Activated T-helper 2 cell treated with anti-CD3 and anti-CD28 coated beads, Interferon-gamma antibody, Interleukin-2, Interleukin-4, amounts not matched to agents 10 μg/mL and 5 μg/mL and 100 μg/mL, durations not matched to agents 14 hours and 24 hours and 36 hours (primary cell): Measurements from ENCODE around the gene BCAS3. TPM values are rescaled to one million over a fixed set of nuclear protein-coding genes. Genes with fewer than 3 reads are reported as not detected.

Source experiments
- DNase-seq: peaks from one replicate; pipeline ENCODE4 v3.0.0; 2021; ENCODE audit warnings: low spot score
- H3K27ac Mint-ChIP-seq: one replicate; pipeline ENCODE4 v1.8.0; 2021; ENCODE audit warnings: mixed read lengths
- H3K27me3 Mint-ChIP-seq: one replicate; pipeline ENCODE4 v1.8.0; 2021; ENCODE audit warnings: low read depth, mixed read lengths
- H3K36me3 Mint-ChIP-seq: one replicate; pipeline ENCODE4 v1.8.0; 2021; ENCODE audit warnings: low read depth, mixed read lengths
- H3K4me1 Mint-ChIP-seq: one replicate; pipeline ENCODE4 v1.8.0; 2021; ENCODE audit warnings: low read depth, mixed read lengths
- H3K4me3 Mint-ChIP-seq: one replicate; pipeline ENCODE4 v1.8.0; 2021; ENCODE audit warnings: low read depth, mild to moderate bottlenecking, moderate library complexity, mixed read lengths
- H3K9me3 Mint-ChIP-seq: one replicate; pipeline ENCODE4 v1.8.0; 2021; ENCODE audit warnings: mixed read lengths
- intact Hi-C: fragments of 100-400 bp; cut with micrococcal nuclease; formaldehyde crosslinking; loops from one replicate; pipeline ENCODE4 v1.15.1; 2023
- total RNA-seq: library from RNA; stranded (reverse); gene quantifications from 2 replicates; pipeline ENCODE4 v1.2.3, GENCODE V29; 2022

The BCAS3 gene
- total RNA-seq, 1 donor from 2014 or later, result 10.7 TPM

GRCh38 chr17:61160789-61161445, 483.3 kb downstream of the BCAS3 start:
- peaks cover 25% of the 10 kb centered on the region for H3K4me1 Mint-ChIP-seq
- no peak for DNase-seq
- peaks cover 4% of the 10 kb centered on the region for H3K27me3 Mint-ChIP-seq
- H3K4me3 Mint-ChIP-seq, result no peak overlapping the region
- intact Hi-C loops, result no loop called here
- peaks cover 3% of the 10 kb centered on the region for H3K36me3 Mint-ChIP-seq
- no peak overlapping the region for H3K27ac Mint-ChIP-seq
- H3K9me3 Mint-ChIP-seq, result peaks cover 9% of the 10 kb centered on the region

- peaks cover 4% of the 10 kb centered on the region for H3K27me3 Mint-ChIP-seq
- H3K4me3 Mint-ChIP-seq, result no peak overlapping the region
- peaks cover 25% of the 10 kb centered on the region for H3K4me1 Mint-ChIP-seq
- peaks cover 9% of the 10 kb centered on the region for H3K9me3 Mint-ChIP-seq
- intact Hi-C loops, result no loop called here
- no peak for DNase-seq
- H3K36me3 Mint-ChIP-seq, result peaks cover 3% of the 10 kb centered on the region
- no peak overlapping the region for H3K27ac Mint-ChIP-seq
These were observed 484.0 kb downstream of the BCAS3 start for GRCh38 chr17:61161615-61162134.

GRCh38 chr17:61164517-61164916, 486.9 kb downstream of the BCAS3 start:
- Mint-ChIP-seq H3K27ac (no peak overlapping the region), H3K4me3 (no peak overlapping the region), H3K4me1 (peaks cover 26% of the 10 kb centered on the region), H3K27me3 (peaks cover 2% of the 10 kb centered on the region), H3K9me3 (peaks cover 9% of the 10 kb centered on the region), H3K36me3 (peaks cover 3% of the 10 kb centered on the region)
- intact Hi-C loops, result no loop called here
- DNase-seq, result no peak

- Mint-ChIP-seq H3K36me3 (peaks cover 3% of the 10 kb centered on the region), H3K9me3 (peaks cover 9% of the 10 kb centered on the region), H3K4me3 (no peak overlapping the region), H3K27ac (no peak overlapping the region), H3K27me3 (peaks cover 2% of the 10 kb centered on the region), H3K4me1 (peaks cover 13% of the 10 kb centered on the region)
- intact Hi-C loops, result no loop called here
- DNase-seq, result no peak
These were observed 489.4 kb downstream of the BCAS3 start for GRCh38 chr17:61167075-61167474.

- H3K27ac Mint-ChIP-seq, result no peak overlapping the region
- H3K9me3 Mint-ChIP-seq, result peaks cover 9% of the 10 kb centered on the region
- intact Hi-C loops, result no loop called here
- no peak overlapping the region for H3K4me3 Mint-ChIP-seq
- peaks cover 13% of the 10 kb centered on the region for H3K4me1 Mint-ChIP-seq
- DNase-seq, result no peak
- H3K27me3 Mint-ChIP-seq, result peaks cover 2% of the 10 kb centered on the region
- peaks cover 3% of the 10 kb centered on the region for H3K36me3 Mint-ChIP-seq
These were observed 490.9 kb downstream of the BCAS3 start for GRCh38 chr17:61168506-61168905.

GRCh38 chr17:61174310-61174709, 496.7 kb downstream of the BCAS3 start:
- Mint-ChIP-seq H3K27ac (no peak overlapping the region), H3K4me1 (peaks cover 7% of the 10 kb centered on the region), H3K36me3 (peaks cover 5% of the 10 kb centered on the region), H3K9me3 (peaks cover 4% of the 10 kb centered on the region), H3K27me3 (peaks cover 2% of the 10 kb centered on the region), H3K4me3 (no peak overlapping the region)
- intact Hi-C loops, result no loop called here
- DNase-seq, result no peak

- intact Hi-C loops, result no loop called here
- Mint-ChIP-seq H3K27me3 (peaks cover 2% of the 10 kb centered on the region), H3K9me3 (peaks cover 4% of the 10 kb centered on the region), H3K36me3 (peaks cover 5% of the 10 kb centered on the region), H3K4me1 (peaks cover 7% of the 10 kb centered on the region), H3K27ac (no peak overlapping the region), H3K4me3 (no peak overlapping the region)
- no peak for DNase-seq
These were observed 497.9 kb downstream of the BCAS3 start for GRCh38 chr17:61175298-61176142.

- H3K9me3 Mint-ChIP-seq, result peaks cover 4% of the 10 kb centered on the region
- intact Hi-C loops, result no loop called here
- no peak for DNase-seq
- H3K27ac Mint-ChIP-seq, result no peak overlapping the region
- H3K4me3 Mint-ChIP-seq, result no peak overlapping the region
- H3K27me3 Mint-ChIP-seq, result peaks cover 2% of the 10 kb centered on the region
- H3K36me3 Mint-ChIP-seq, result peaks cover 5% of the 10 kb centered on the region
- peaks cover 7% of the 10 kb centered on the region for H3K4me1 Mint-ChIP-seq
These were observed 499.7 kb downstream of the BCAS3 start for GRCh38 chr17:61177351-61177750.

- H3K4me1 Mint-ChIP-seq, result peaks cover 7% of the 10 kb centered on the region
These were observed 500.6 kb downstream of the BCAS3 start for GRCh38 chr17:61178284-61178683.

GRCh38 chr17:61179380-61179806, 501.7 kb downstream of the BCAS3 start:
- H3K27ac Mint-ChIP-seq, result no peak overlapping the region

More at GRCh38 chr17:61178284-61178683, 500.6 kb downstream of the BCAS3 start:
- peaks cover 5% of the 10 kb centered on the region for H3K36me3 Mint-ChIP-seq
- H3K27me3 Mint-ChIP-seq, result peaks cover 2% of the 10 kb centered on the region
- no peak for DNase-seq
- peaks cover 4% of the 10 kb centered on the region for H3K9me3 Mint-ChIP-seq
- no peak overlapping the region for H3K27ac Mint-ChIP-seq
- H3K4me3 Mint-ChIP-seq, result no peak overlapping the region
- intact Hi-C loops, result no loop called here

GRCh38 chr17:61183793-61184192, 506.1 kb downstream of the BCAS3 start:
- DNase-seq, result no peak
- no peaks in the 10 kb centered on the region for H3K36me3 Mint-ChIP-seq
- intact Hi-C loops, result no loop called here
- peaks cover 9% of the 10 kb centered on the region for H3K27me3 Mint-ChIP-seq
- H3K4me3 Mint-ChIP-seq, result no peak overlapping the region
- H3K9me3 Mint-ChIP-seq, result no peaks in the 10 kb centered on the region
- no peak overlapping the region for H3K27ac Mint-ChIP-seq
- no peaks in the 10 kb centered on the region for H3K4me1 Mint-ChIP-seq

More at GRCh38 chr17:61179380-61179806, 501.7 kb downstream of the BCAS3 start:
- intact Hi-C loops, result no loop called here
- Mint-ChIP-seq H3K36me3 (no peaks in the 10 kb centered on the region), H3K27me3 (peaks cover 2% of the 10 kb centered on the region), H3K4me3 (no peak overlapping the region), H3K9me3 (no peaks in the 10 kb centered on the region), H3K4me1 (peaks cover 4% of the 10 kb centered on the region)
- no peak for DNase-seq

GRCh38 chr17:61185385-61185784, 507.7 kb downstream of the BCAS3 start:
- no peak for DNase-seq
- Mint-ChIP-seq H3K9me3 (peaks cover 4% of the 10 kb centered on the region), H3K27me3 (peaks cover 9% of the 10 kb centered on the region), H3K4me1 (peaks cover 7% of the 10 kb centered on the region), H3K27ac (no peak overlapping the region), H3K36me3 (no peaks in the 10 kb centered on the region), H3K4me3 (no peak overlapping the region)
- intact Hi-C loops, result no loop called here

- Mint-ChIP-seq H3K9me3 (peaks cover 4% of the 10 kb centered on the region), H3K4me1 (peaks cover 7% of the 10 kb centered on the region), H3K27me3 (peaks cover 9% of the 10 kb centered on the region), H3K36me3 (no peaks in the 10 kb centered on the region), H3K27ac (no peak overlapping the region), H3K4me3 (no peak overlapping the region)
- intact Hi-C loops, result no loop called here
- no peak for DNase-seq
These were observed 509.4 kb downstream of the BCAS3 start for GRCh38 chr17:61187038-61187437.
